HG03039 (cell line): Measurements from ENCODE around the gene EBP.

Experiments used
- ATAC-seq: cut with Tn5 transposase; IDR thresholded peaks from one replicate; pipeline ENCODE4 v1.9.1; 2021; ENCODE audit warnings: mild to moderate bottlenecking, moderate library complexity; ENCODE audit not compliant: unreplicated experiment

EBP gene

DNA sequence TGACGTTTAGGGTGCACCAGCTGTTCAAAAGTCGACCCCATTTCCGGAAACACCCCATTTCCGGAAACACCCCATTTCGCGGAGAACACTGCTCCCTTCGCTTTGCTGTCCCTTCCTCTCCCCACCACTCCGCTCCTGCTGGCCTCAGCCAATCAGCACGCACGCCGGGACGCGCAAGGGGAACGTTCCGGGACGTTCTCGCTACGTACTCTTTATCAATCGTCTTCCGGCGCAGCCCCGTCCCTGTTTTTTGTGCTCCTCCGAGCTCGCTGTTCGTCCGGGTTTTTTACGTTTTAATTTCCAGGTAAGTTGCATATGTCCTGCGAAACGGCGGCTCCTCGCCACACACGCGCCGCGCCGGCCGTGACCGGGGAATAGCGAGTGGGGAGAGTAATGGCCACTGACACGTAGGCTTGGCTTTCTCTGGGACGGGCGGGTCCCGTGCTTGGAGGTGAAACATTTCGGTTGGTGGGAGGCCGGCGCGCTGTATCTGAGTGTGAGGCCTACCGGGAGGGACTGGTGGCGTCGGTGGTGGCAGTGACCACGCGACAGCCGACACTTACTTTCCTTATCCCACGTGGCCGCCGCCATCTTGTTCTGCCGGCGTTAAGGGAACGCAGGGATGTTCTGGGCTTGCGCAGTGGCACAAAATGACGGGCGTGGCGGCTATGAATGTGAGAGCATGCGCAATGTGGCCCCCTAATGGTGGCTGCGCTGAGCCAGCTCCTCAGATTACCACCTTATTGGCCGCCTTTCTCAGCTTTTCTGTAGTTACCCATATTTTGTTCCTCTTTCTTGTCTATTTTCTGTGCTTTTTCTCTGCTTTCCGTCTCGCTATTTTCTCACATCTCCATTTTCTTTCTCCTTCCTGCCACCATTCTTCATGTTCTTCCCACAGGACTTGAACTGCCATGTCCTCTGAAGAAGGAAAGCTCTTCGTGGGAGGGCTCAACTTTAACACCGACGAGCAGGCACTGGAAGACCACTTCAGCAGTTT is 53.0 kb downstream of the EBP start, which contains the start of gene RBM3:
Gene RBM3 (plus strand): TSS at position 215 of the 997 bp plus-strand sequence. CDS start 697 bp downstream, at position 912.
- peak; percentile 87 for ATAC-seq

- ATAC-seq, result no peak
Observed at GRCh38 chrX:48575642-48576041, 54.0 kb downstream of the EBP start.

- ATAC-seq, result no peak
Observed at GRCh38 chrX:48576108-48576507, 54.5 kb downstream of the EBP start.
